HG02840 (cell line): ENCODE measurements around the gene EYS.
"Not testable (repeated sequence)": the region's sequence is repeated elsewhere in the genome, so short reads cannot be mapped to it uniquely, and the experiment has no call there.

ENCODE experiments used
- ATAC-seq: cut with Tn5 transposase; IDR thresholded peaks from one replicate; pipeline ENCODE4 v1.9.1; 2021; ENCODE audit warnings: mild to moderate bottlenecking, moderate library complexity, moderate number of reproducible peaks; ENCODE audit not compliant: unreplicated experiment, low FRiP score

The EYS gene

GRCh38 chr6:64037427-64037826 lies 1669.6 kb downstream of the EYS start:
- no peak for ATAC-seq

- ATAC-seq = no peak
Measured at GRCh38 chr6:64034910-64035655, 1671.9 kb downstream of the EYS start.

- ATAC-seq = no peak
Measured at GRCh38 chr6:64034291-64034690, 1672.7 kb downstream of the EYS start.

GRCh38 chr6:64030950-64031618 lies 1675.9 kb downstream of the EYS start:
- ATAC-seq = not testable (repeated sequence)

GRCh38 chr6:64023693-64024092 lies 1683.3 kb downstream of the EYS start:
- no peak for ATAC-seq

GRCh38 chr6:64014595-64014994 lies 1692.4 kb downstream of the EYS start:
- no peak for ATAC-seq

- no peak for ATAC-seq
Measured at GRCh38 chr6:64013011-64013410, 1694.0 kb downstream of the EYS start.

- no peak for ATAC-seq
Measured at GRCh38 chr6:64012351-64013001, 1694.5 kb downstream of the EYS start.

GRCh38 chr6:64010666-64011065 lies 1696.4 kb downstream of the EYS start:
- ATAC-seq = no peak

GRCh38 chr6:64010010-64010409 lies 1697.0 kb downstream of the EYS start:
- no peak for ATAC-seq

GRCh38 chr6:64006246-64006645 lies 1700.8 kb downstream of the EYS start:
- no peak for ATAC-seq

- ATAC-seq = no peak
Measured at GRCh38 chr6:64000818-64001491, 1706.1 kb downstream of the EYS start.

GRCh38 chr6:63999613-64000012 lies 1707.4 kb downstream of the EYS start:
- ATAC-seq = no peak

- ATAC-seq = no peak
Measured at GRCh38 chr6:63998991-63999390, 1708.0 kb downstream of the EYS start.

- no peak for ATAC-seq
Measured at GRCh38 chr6:63997734-63998133, 1709.3 kb downstream of the EYS start.

GRCh38 chr6:63997221-63997620 lies 1709.8 kb downstream of the EYS start:
- no peak for ATAC-seq

- no peak for ATAC-seq
Measured at GRCh38 chr6:63985223-63985622, 1721.8 kb downstream of the EYS start.

GRCh38 chr6:63975699-63976098 lies 1731.3 kb downstream of the EYS start:
- ATAC-seq = no peak

- no peak for ATAC-seq
Measured at GRCh38 chr6:63968650-63969049, 1738.4 kb downstream of the EYS start.

- no peak for ATAC-seq
Measured at GRCh38 chr6:63964366-63964765, 1742.7 kb downstream of the EYS start.

GRCh38 chr6:63963769-63964315 lies 1743.2 kb downstream of the EYS start:
- no peak for ATAC-seq
